NCI-H82 treated with DMSO at 0.1 percent for 48 hours (cell line): ENCODE results near the gene PDE4B.
A peak's percentile ranks its signal among the peaks of the same experiment; 100 is the strongest.
"Not testable (repeated sequence)": the region's sequence is repeated elsewhere in the genome, so short reads cannot be mapped to it uniquely, and the experiment has no call there.

Source experiments
- DNase-seq: peaks from one replicate; lab custom pipeline; 2025; ENCODE audit not compliant: unreplicated experiment; lab: John Stamatoyannopoulos, UW

Gene PDE4B

GRCh38 chr1:65990161-65990560, 197.5 kb downstream of the PDE4B start:
- no peak for DNase-seq

- no peak for DNase-seq
Observed at GRCh38 chr1:65991694-65992093, 199.0 kb downstream of the PDE4B start.

- no peak for DNase-seq
Observed at GRCh38 chr1:65992165-65992821, 199.6 kb downstream of the PDE4B start.

GRCh38 chr1:65992831-65993271, 200.2 kb downstream of the PDE4B start:
- no peak for DNase-seq

GRCh38 chr1:65994223-65994622, 201.5 kb downstream of the PDE4B start:
- DNase-seq: no peak

GRCh38 chr1:65995336-65995735, 202.6 kb downstream of the PDE4B start:
- DNase-seq: no peak

- DNase-seq: no peak
Observed at GRCh38 chr1:65995928-65996327, 203.2 kb downstream of the PDE4B start.

GRCh38 chr1:65997693-65998092, 205.0 kb downstream of the PDE4B start:
- no peak for DNase-seq

GRCh38 chr1:65998763-65999583, 206.3 kb downstream of the PDE4B start:
- DNase-seq: no peak

- DNase-seq: peak; percentile 20
Observed at GRCh38 chr1:66000033-66000637, 207.4 kb downstream of the PDE4B start.

GRCh38 chr1:66003690-66004089, 211.0 kb downstream of the PDE4B start:
- no peak for DNase-seq

- not testable (repeated sequence) for DNase-seq
Observed at GRCh38 chr1:66006534-66006933, 213.8 kb downstream of the PDE4B start.

- DNase-seq: no peak
Observed at GRCh38 chr1:66012106-66012784, 219.6 kb downstream of the PDE4B start.

GRCh38 chr1:66013371-66013770, 220.7 kb downstream of the PDE4B start:
- no peak for DNase-seq

- peak; percentile 27 for DNase-seq
Observed at GRCh38 chr1:66022904-66023620, 230.4 kb downstream of the PDE4B start.

GRCh38 chr1:66025188-66025587, 232.5 kb downstream of the PDE4B start:
- DNase-seq: no peak

GRCh38 chr1:66028035-66028434, 235.3 kb downstream of the PDE4B start:
- DNase-seq: no peak

GRCh38 chr1:66033781-66034180, 241.1 kb downstream of the PDE4B start:
- DNase-seq: no peak

- DNase-seq: no peak
Observed at GRCh38 chr1:66035616-66036245, 243.0 kb downstream of the PDE4B start.

- no peak for DNase-seq
Observed at GRCh38 chr1:66041654-66042053, 249.0 kb downstream of the PDE4B start.
